Hematopoietic multipotent progenitor cell treated with erythropoietin and hydrocortisone succinate and interleukin-3 and kit ligand, for 17 days (in vitro differentiated cells): Measurements from ENCODE around the gene KDM2A.
A peak's percentile ranks its signal among the peaks of the same experiment; 100 is the strongest.

Experiments
- DNase-seq: peaks from one replicate; pipeline ENCODE4 v3.0.0-alpha.2; 2015; ENCODE audit warnings: low spot score

KDM2A gene

GRCh38 chr11:67261946-67262681 lies 143.1 kb downstream of the KDM2A start:
- no peak for DNase-seq

GRCh38 chr11:67262731-67263675 lies 143.9 kb downstream of the KDM2A start:
- DNase-seq, result peak; percentile 83

GRCh38 chr11:67264260-67264659 lies 145.2 kb downstream of the KDM2A start:
- no peak for DNase-seq

- no peak for DNase-seq
Measured at GRCh38 chr11:67264877-67265632, 146.0 kb downstream of the KDM2A start.

- peak; percentile 85 for DNase-seq
Measured at GRCh38 chr11:67265633-67266448, 146.8 kb downstream of the KDM2A start.

- no peak for DNase-seq
Measured at GRCh38 chr11:67266449-67267187, 147.6 kb downstream of the KDM2A start, which contains the start of gene GRK2. Gene GRK2 (plus strand): TSS chr11:67266473. CDS start chr11:67266700, 227 bp downstream.

- peak; percentile 39 for DNase-seq
Measured at GRCh38 chr11:67267188-67268080, 148.4 kb downstream of the KDM2A start.

GRCh38 chr11:67268081-67268961 lies 149.3 kb downstream of the KDM2A start:
- DNase-seq, result no peak

GRCh38 chr11:67268962-67269268 lies 149.9 kb downstream of the KDM2A start:
- DNase-seq, result no peak

- DNase-seq, result peak; percentile 22
Measured at GRCh38 chr11:67269401-67270255, 150.6 kb downstream of the KDM2A start.

- DNase-seq, result no peak
Measured at GRCh38 chr11:67270256-67271204, 151.5 kb downstream of the KDM2A start.

- DNase-seq, result no peak
Measured at GRCh38 chr11:67271205-67271540, 152.1 kb downstream of the KDM2A start.

GRCh38 chr11:67271541-67272284 lies 152.7 kb downstream of the KDM2A start:
- DNase-seq, result no peak

- no peak for DNase-seq
Measured at GRCh38 chr11:67272327-67273259, 153.5 kb downstream of the KDM2A start.
